ENCODE data around the gene KLF11. TPM values are rescaled to one million over a fixed set of nuclear protein-coding genes. Genes with fewer than 3 reads are reported as not detected.

The KLF11 gene
- total and polyA plus RNA-seq, 2 donors (not counting 3 experiments of a cell fraction or from before 2014, with no cell fraction given): 10.5 to 11.3 TPM

DNA sequence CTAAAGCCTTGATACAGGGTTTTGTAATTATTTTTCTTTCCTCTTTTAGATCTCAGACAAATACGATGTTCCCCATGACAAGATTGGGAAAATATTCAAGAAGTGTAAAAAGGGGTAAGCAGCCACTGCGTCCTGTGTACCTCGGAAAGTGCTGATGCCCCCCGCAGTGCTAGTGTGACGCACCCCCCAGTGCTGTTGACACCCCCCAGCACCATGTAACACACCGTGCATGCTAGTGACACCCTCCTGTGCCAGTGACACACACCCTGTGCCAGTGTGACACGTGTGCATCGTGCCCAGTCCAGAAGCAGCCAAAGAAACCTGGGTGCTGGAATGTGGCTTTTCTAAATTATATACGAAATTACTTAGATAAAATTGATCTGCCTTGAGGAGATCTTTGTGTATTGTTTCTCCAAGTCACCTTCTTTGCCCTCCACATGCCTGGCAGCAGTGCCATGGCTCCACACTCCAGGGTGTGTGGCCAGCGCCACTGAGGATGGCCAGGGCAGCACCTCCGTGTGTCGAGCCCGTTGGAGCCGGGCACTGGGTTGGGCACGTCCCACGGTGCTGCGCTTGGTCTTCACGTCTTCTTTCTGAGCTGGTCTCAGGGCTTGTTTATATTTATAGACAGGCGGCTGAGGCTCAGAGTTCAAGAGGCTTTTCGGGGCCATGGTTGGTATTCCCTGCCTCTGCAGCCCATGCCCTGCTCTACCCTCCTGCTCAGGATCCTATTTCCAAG, 44.3 kb upstream of the KLF11 start:
- Histone ChIP-seq H3K9ac (replicated peaks; ENCODE audit: extremely low read depth, insufficient read depth, low read length) (no peak overlapping the region), H3K9me1 (replicated peaks; ENCODE audit: control insufficient read depth, extremely low read depth, insufficient read depth, low read length) (no peaks in the 10 kb centered on the region), H4K20me1 (replicated peaks; ENCODE audit: control insufficient read depth, extremely low read depth, insufficient read depth, low read length) (no peaks in the 10 kb centered on the region), H3K4me2 (ENCODE audit: insufficient read depth, low read length) (no peak overlapping the region), H3K4me1 (ENCODE audit: control insufficient read depth, extremely low read depth, insufficient read depth, low read length) (peaks cover 9% of the 10 kb centered on the region), H3K27me3 (ENCODE audit: control insufficient read depth in 2 of 2, insufficient read depth in 2 of 2, low read length in 2 of 2) (no peaks in the 10 kb centered on the region), H3K4me3 (replicated peaks in 1 of 3; ENCODE audit: insufficient read depth in 1 of 3, low read depth in 1 of 3, low read length in 3 of 3) (no peak overlapping the region), H3K9me3 (replicated peaks; ENCODE audit: control insufficient read depth, insufficient read depth, low read length) (no peaks in the 10 kb centered on the region), H3K36me3 (ENCODE audit: control insufficient read depth in 2 of 2, extremely low read depth in 1 of 2, insufficient read depth in 2 of 2, low read length in 2 of 2) (no peaks in the 10 kb centered on the region), H3K27ac (ENCODE audit: insufficient read depth, low read depth, low read length) (no peak overlapping the region), H3K79me2 (ENCODE audit: control insufficient read depth, insufficient read depth, low read length) (no peaks in the 10 kb centered on the region), H2AFZ (ENCODE audit: low read depth, low read length) (no peak overlapping the region)
- ChIA-PET CTCF (interaction anchor here (0.6 to 3.5 kb wide), 2 partner anchors 15 to 49 kb away, joined by 3 to 14 read pairs; no protein-coding TSS in a partner anchor), POLR2A (no interaction called here)
- FAIRE-seq (no peak), DNase-seq (ENCODE audit: low read depth, low spot score) (no peak)
- dilution Hi-C loops (cut with MboI; ENCODE audit: extremely low pct_ligation_motif_present, low sequenced_read_pairs) (no loop called here), intact Hi-C loops (cut with micrococcal nuclease) (no loop called here)
- no TSS peak for BruUV-seq (replicated peaks)
- TF ChIP-seq POLR2AphosphoS5 (IDR thresholded peaks at IDR 0.05; ENCODE audit: insufficient read depth, low read depth, low read length) (no peak), JUN (IDR thresholded peaks at IDR 0.05; ENCODE audit: borderline replicate concordance, insufficient read depth, insufficient read length, low read depth) (no peak), FOS (IDR thresholded peaks at IDR 0.05; ENCODE audit: borderline replicate concordance, insufficient read depth, low read length) (no peak)

DNA sequence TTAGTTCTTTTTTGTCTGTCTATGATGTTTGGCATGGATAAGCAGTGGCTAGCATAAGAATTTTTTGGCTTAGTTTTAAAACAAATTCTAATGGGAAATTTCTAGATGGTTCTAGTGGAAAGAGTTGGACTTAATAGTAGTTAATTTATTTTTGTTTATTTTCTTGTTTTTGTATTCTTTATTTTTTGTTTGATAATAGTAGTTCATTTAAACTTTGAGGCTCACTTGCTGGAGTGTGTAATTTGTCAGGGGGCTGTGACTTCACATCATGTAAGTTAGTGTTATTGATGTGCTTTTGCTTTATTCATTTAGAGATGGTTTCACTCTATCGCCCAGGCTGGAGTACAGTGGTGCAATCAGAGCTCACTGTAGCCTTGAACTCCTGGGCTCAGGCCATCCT, 43.7 kb upstream of the KLF11 start:
- Histone ChIP-seq H3K9me3 (replicated peaks; ENCODE audit: control insufficient read depth, insufficient read depth, low read length) (no peaks in the 10 kb centered on the region), H3K27me3 (ENCODE audit: control insufficient read depth in 2 of 2, insufficient read depth in 2 of 2, low read length in 2 of 2) (no peaks in the 10 kb centered on the region), H3K4me3 (replicated peaks in 1 of 3; ENCODE audit: insufficient read depth in 1 of 3, low read depth in 1 of 3, low read length in 3 of 3) (no peak overlapping the region), H3K9ac (replicated peaks; ENCODE audit: extremely low read depth, insufficient read depth, low read length) (no peak overlapping the region), H3K9me1 (replicated peaks; ENCODE audit: control insufficient read depth, extremely low read depth, insufficient read depth, low read length) (no peaks in the 10 kb centered on the region), H2AFZ (ENCODE audit: low read depth, low read length) (no peak overlapping the region), H3K27ac (ENCODE audit: insufficient read depth, low read depth, low read length) (no peak overlapping the region), H3K79me2 (ENCODE audit: control insufficient read depth, insufficient read depth, low read length) (no peaks in the 10 kb centered on the region), H4K20me1 (replicated peaks; ENCODE audit: control insufficient read depth, extremely low read depth, insufficient read depth, low read length) (no peaks in the 10 kb centered on the region), H3K36me3 (ENCODE audit: control insufficient read depth in 2 of 2, extremely low read depth in 1 of 2, insufficient read depth in 2 of 2, low read length in 2 of 2) (no peaks in the 10 kb centered on the region), H3K4me1 (ENCODE audit: control insufficient read depth, extremely low read depth, insufficient read depth, low read length) (peaks cover 4% of the 10 kb centered on the region), H3K4me2 (ENCODE audit: insufficient read depth, low read length) (no peak overlapping the region)
- dilution Hi-C loops (cut with MboI; ENCODE audit: extremely low pct_ligation_motif_present, low sequenced_read_pairs): no loop called here
- FAIRE-seq (no peak), DNase-seq (ENCODE audit: low read depth, low spot score) (no peak)
- POLR2A ChIA-PET: no interaction called here
- intact Hi-C loops (cut with micrococcal nuclease): no loop called here
- CTCF ChIA-PET: interaction anchor here (1.0 to 3.5 kb wide), 2 partner anchors 15 to 186 kb away, joined by 3 to 14 read pairs; no protein-coding TSS in a partner anchor
- BruUV-seq (replicated peaks): no TSS peak
- no peak for TF ChIP-seq EZH2 (IDR thresholded peaks at IDR 0.05; ENCODE audit: borderline replicate concordance, low read depth, low read length, severe bottlenecking)

All from endothelial cell of umbilical vein (primary cell).